ENCODE results near the gene TEX22.

- TF ChIP-seq TAF1 (IDR thresholded peaks at IDR 0.05; ENCODE audit: low read depth) = no peak
- TF ChIP-seq EP300 (IDR thresholded peaks at IDR 0.05; ENCODE audit: borderline replicate concordance) = no peak
- TF ChIP-seq FOXM1 (IDR thresholded peaks at IDR 0.05; ENCODE audit: borderline replicate concordance, low read depth) = no peak
Observed at GRCh38 chr14:105381446-105382342, 16.6 kb upstream of the TEX22 start.
